ENCODE results near the gene HNMT. TPM values are rescaled to one million over a fixed set of nuclear protein-coding genes. Genes with fewer than 3 reads are reported as not detected.

Gene HNMT
- polyA plus RNA-seq, 1 donor (not counting 4 experiments of a cell fraction or from before 2014, with no cell fraction given) = 7.4 TPM

DNA sequence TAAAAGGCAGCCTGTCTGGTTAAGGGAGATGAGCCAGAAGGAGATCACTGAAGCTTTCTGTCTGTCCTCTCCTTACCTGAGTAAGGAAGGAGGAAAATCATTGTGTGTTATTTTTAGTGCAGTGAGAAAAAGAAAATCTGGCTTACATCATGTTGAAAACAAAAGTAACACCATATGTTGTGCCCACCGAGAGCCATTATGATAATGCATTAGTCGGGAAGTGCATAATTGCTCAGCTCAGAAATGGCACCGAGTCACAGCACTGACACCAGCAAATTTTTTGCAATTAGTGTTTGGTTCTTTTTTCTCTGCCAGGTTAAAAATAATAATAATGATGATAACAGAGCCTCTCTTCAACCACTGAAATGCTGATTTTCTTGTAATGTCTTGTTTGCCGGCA is 46.6 kb downstream of the HNMT start:
- H3K27ac ChIP-seq (ENCODE audit: control insufficient read depth, insufficient read depth, low read length) = no peak overlapping the region
- H3K9me1 ChIP-seq (ENCODE audit: control insufficient read depth, extremely low read depth, insufficient read depth, low read length) = no peaks in the 10 kb centered on the region
- H2AFZ ChIP-seq (ENCODE audit: control insufficient read depth, low read length) = no peak overlapping the region
- H3K4me3 ChIP-seq (ENCODE audit: control insufficient read depth in 2 of 3, extremely low read depth in 1 of 3, insufficient read depth in 2 of 3, low read depth in 1 of 3, low read length in 3 of 3) = no peak overlapping the region
- no peak overlapping the region for H3K9ac ChIP-seq (ENCODE audit: control insufficient read depth, extremely low read depth, insufficient read depth, low read length)
- no peaks in the 10 kb centered on the region for H3K27me3 ChIP-seq (ENCODE audit: control insufficient read depth, extremely low read depth, insufficient read depth, low read length)
- H3K4me2 ChIP-seq (ENCODE audit: control insufficient read depth, extremely low read depth, insufficient read depth, low read depth, low read length) = no peak overlapping the region
- H3K79me2 ChIP-seq (ENCODE audit: control insufficient read depth, insufficient read depth, low read length) = no peaks in the 10 kb centered on the region
- TF ChIP-seq, protein P1, sequence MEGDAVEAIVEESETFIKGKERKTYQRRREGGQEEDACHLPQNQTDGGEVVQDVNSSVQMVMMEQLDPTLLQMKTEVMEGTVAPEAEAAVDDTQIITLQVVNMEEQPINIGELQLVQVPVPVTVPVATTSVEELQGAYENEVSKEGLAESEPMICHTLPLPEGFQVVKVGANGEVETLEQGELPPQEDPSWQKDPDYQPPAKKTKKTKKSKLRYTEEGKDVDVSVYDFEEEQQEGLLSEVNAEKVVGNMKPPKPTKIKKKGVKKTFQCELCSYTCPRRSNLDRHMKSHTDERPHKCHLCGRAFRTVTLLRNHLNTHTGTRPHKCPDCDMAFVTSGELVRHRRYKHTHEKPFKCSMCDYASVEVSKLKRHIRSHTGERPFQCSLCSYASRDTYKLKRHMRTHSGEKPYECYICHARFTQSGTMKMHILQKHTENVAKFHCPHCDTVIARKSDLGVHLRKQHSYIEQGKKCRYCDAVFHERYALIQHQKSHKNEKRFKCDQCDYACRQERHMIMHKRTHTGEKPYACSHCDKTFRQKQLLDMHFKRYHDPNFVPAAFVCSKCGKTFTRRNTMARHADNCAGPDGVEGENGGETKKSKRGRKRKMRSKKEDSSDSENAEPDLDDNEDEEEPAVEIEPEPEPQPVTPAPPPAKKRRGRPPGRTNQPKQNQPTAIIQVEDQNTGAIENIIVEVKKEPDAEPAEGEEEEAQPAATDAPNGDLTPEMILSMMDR (optimal IDR thresholded peaks at IDR 0.05 in 1 of 3, IDR thresholded peaks at IDR 0.05 in 1 of 3, conservative IDR thresholded peaks at IDR 0.05 in 1 of 3; ENCODE audit: extremely low read depth in 1 of 3, insufficient read depth in 2 of 3, low read length in 3 of 3) = no peak
- TF ChIP-seq EZH2 (IDR thresholded peaks at IDR 0.05; ENCODE audit: low read length) = no peak
- no peaks in the 10 kb centered on the region for H3K4me1 ChIP-seq (ENCODE audit: control insufficient read depth, extremely low read depth, insufficient read depth, low read length)
- no peaks in the 10 kb centered on the region for H3K36me3 ChIP-seq (ENCODE audit: control insufficient read depth in 2 of 2, extremely low read depth in 1 of 2, insufficient read depth in 2 of 2, low read length in 2 of 2)
- no peaks in the 10 kb centered on the region for H4K20me1 ChIP-seq (ENCODE audit: control insufficient read depth, extremely low read depth, insufficient read depth, low read length)
- no peak for DNase-seq (ENCODE audit: low read depth, low spot score)
- FAIRE-seq = no peak
- dilution Hi-C loops (cut with MboI; ENCODE audit: extremely low pct_ligation_motif_present, low sequenced_read_pairs) = no loop called here
- no peaks in the 10 kb centered on the region for H3K9me3 ChIP-seq (ENCODE audit: control insufficient read depth, low read depth, low read length)

DNA sequence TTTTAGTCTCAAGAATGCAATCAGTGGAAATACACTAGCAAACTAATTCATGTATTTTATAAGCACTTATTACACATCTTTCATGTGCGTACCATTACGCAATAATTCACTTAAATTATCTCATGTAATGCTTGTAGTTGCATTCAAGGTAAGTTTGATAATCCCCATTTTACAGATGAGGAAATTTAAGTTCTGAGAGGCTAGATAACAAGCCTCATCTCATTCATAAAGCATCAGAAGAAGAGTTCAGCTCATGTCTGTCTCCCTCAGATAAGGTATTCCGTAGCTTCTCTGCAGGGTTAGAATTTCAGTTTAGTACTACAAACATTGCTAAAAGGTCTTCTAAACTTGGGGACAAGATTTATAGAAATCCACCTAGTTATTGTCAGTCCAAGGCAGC is 47.8 kb downstream of the HNMT start:
- Histone ChIP-seq H3K9ac (ENCODE audit: control insufficient read depth, extremely low read depth, insufficient read depth, low read length) (no peak overlapping the region), H3K9me1 (ENCODE audit: control insufficient read depth, extremely low read depth, insufficient read depth, low read length) (no peaks in the 10 kb centered on the region), H4K20me1 (ENCODE audit: control insufficient read depth, extremely low read depth, insufficient read depth, low read length) (no peaks in the 10 kb centered on the region), H3K27ac (ENCODE audit: control insufficient read depth, insufficient read depth, low read length) (no peak overlapping the region), H3K27me3 (ENCODE audit: control insufficient read depth, extremely low read depth, insufficient read depth, low read length) (no peaks in the 10 kb centered on the region), H2AFZ (ENCODE audit: control insufficient read depth, low read length) (no peak overlapping the region), H3K4me1 (ENCODE audit: control insufficient read depth, extremely low read depth, insufficient read depth, low read length) (no peaks in the 10 kb centered on the region), H3K36me3 (ENCODE audit: control insufficient read depth in 2 of 2, extremely low read depth in 1 of 2, insufficient read depth in 2 of 2, low read length in 2 of 2) (no peaks in the 10 kb centered on the region), H3K4me3 (ENCODE audit: control insufficient read depth in 2 of 3, extremely low read depth in 1 of 3, insufficient read depth in 2 of 3, low read depth in 1 of 3, low read length in 3 of 3) (no peak overlapping the region), H3K4me2 (ENCODE audit: control insufficient read depth, extremely low read depth, insufficient read depth, low read depth, low read length) (no peak overlapping the region), H3K79me2 (ENCODE audit: control insufficient read depth, insufficient read depth, low read length) (no peaks in the 10 kb centered on the region), H3K9me3 (ENCODE audit: control insufficient read depth, low read depth, low read length) (no peaks in the 10 kb centered on the region)
- DNase-seq (ENCODE audit: low read depth, low spot score) = no peak
- TF ChIP-seq, protein P1 (optimal IDR thresholded peaks at IDR 0.05 in 1 of 3, IDR thresholded peaks at IDR 0.05 in 1 of 3, conservative IDR thresholded peaks at IDR 0.05 in 1 of 3; ENCODE audit: extremely low read depth in 1 of 3, insufficient read depth in 2 of 3, low read length in 3 of 3) = no peak
- TF ChIP-seq EZH2 (IDR thresholded peaks at IDR 0.05; ENCODE audit: low read length) = no peak
- no peak for FAIRE-seq
- dilution Hi-C loops (cut with MboI; ENCODE audit: extremely low pct_ligation_motif_present, low sequenced_read_pairs) = no loop called here
